Frontal cortex (tissue), 4 donors: Measurements from ENCODE around the gene CHTOP. TPM values are rescaled to one million over a fixed set of nuclear protein-coding genes. Genes with fewer than 3 reads are reported as not detected.
"Not testable (repeated sequence)": the region's sequence is repeated elsewhere in the genome, so short reads cannot be mapped to it uniquely, and the experiment has no call there.

Experiments used
- DNase-seq, 2 donors: peaks; one replicate each; pipeline ENCODE4 v3.0.0; 2012; ENCODE audit warnings: low spot score in 2 of 2
- FAIRE-seq: peaks from 2 replicates; lab custom pipeline; 2012; peaks lifted over from hg19 to GRCh38; lab: Jason Lieb, UNC
- total RNA-seq: library from RNA; depleted of rRNA; stranded (reverse); fragments of >200 nt; gene quantifications from one replicate; pipeline ENCODE4 v1.2.3, GENCODE V29; 2014
- donor health status: control.
- donor health status: control.
- donor health status: control.

The CHTOP gene
- total RNA-seq: 55.0 TPM

GRCh38 chr1:153633754-153634665, at the start of gene CHTOP:
TSS of gene CHTOP (plus strand) at chr1:153634066. CDS start at chr1:153636589, 2,523 bp downstream.
- DNase-seq (peak; percentile 88 to 99), FAIRE-seq (peak; percentile 36)

GRCh38 chr1:153585006-153585405, 48.9 kb upstream of the CHTOP start:
- no peak for FAIRE-seq

GRCh38 chr1:153586347-153586746, 47.5 kb upstream of the CHTOP start:
- DNase-seq (no peak), FAIRE-seq (no peak)

More at GRCh38 chr1:153585006-153585405, 48.9 kb upstream of the CHTOP start:
- DNase-seq: no peak

- DNase-seq (no peak), FAIRE-seq (no peak)
Measured at GRCh38 chr1:153587314-153587713, 46.6 kb upstream of the CHTOP start.

GRCh38 chr1:153588033-153588432, 45.8 kb upstream of the CHTOP start:
- not testable (repeated sequence) for FAIRE-seq, DNase-seq

- DNase-seq (no peak), FAIRE-seq (no peak)
Measured at GRCh38 chr1:153588482-153588881, 45.4 kb upstream of the CHTOP start.

GRCh38 chr1:153592748-153593147, 41.1 kb upstream of the CHTOP start:
- no peak for DNase-seq
- FAIRE-seq: no peak

GRCh38 chr1:153597206-153597605, 36.7 kb upstream of the CHTOP start:
- DNase-seq (no peak), FAIRE-seq (no peak)

- no peak for DNase-seq
Measured at GRCh38 chr1:153598309-153599172, 35.3 kb upstream of the CHTOP start.

GRCh38 chr1:153599847-153600246, 34.0 kb upstream of the CHTOP start:
- DNase-seq (no peak), FAIRE-seq (no peak)

More at GRCh38 chr1:153598309-153599172, 35.3 kb upstream of the CHTOP start:
- no peak for FAIRE-seq

- no peak for DNase-seq
- FAIRE-seq: no peak
Measured at GRCh38 chr1:153602749-153603148, 31.1 kb upstream of the CHTOP start.

- FAIRE-seq (no peak), DNase-seq (no peak)
Measured at GRCh38 chr1:153606194-153606593, 27.7 kb upstream of the CHTOP start.

- FAIRE-seq (no peak), DNase-seq (no peak)
Measured at GRCh38 chr1:153607381-153607780, 26.5 kb upstream of the CHTOP start.

- DNase-seq: no peak
- no peak for FAIRE-seq
Measured at GRCh38 chr1:153608089-153608682, 25.7 kb upstream of the CHTOP start.

- DNase-seq: peak; percentile 42 to 80
- no peak for FAIRE-seq
Measured at GRCh38 chr1:153608742-153609584, 24.9 kb upstream of the CHTOP start.

GRCh38 chr1:153609585-153609907, 24.3 kb upstream of the CHTOP start:
- FAIRE-seq: no peak
- no peak for DNase-seq

GRCh38 chr1:153610334-153610733, 23.5 kb upstream of the CHTOP start:
- FAIRE-seq: no peak
- no peak for DNase-seq

- no peak for FAIRE-seq
- no peak for DNase-seq
Measured at GRCh38 chr1:153610811-153611301, 23.0 kb upstream of the CHTOP start.

GRCh38 chr1:153611356-153611755, 22.5 kb upstream of the CHTOP start:
- DNase-seq (no peak), FAIRE-seq (no peak)
